C4-2B (cell line): ENCODE results near the gene ARMC9.

Experiments
- H3K27ac ChIP-seq: fragments of 450-650 bp; 2 replicates; pipeline ENCODE4 v1.5.1; 2017
- CTCF ChIP-seq: fragments of 450-650 bp; conservative IDR thresholded peaks from 2 replicates; pipeline ENCODE4 v1.5.1; 2017; ENCODE audit warnings: mild to moderate bottlenecking
- ZFX ChIP-seq: fragments of 450-650 bp; IDR thresholded peaks from 2 replicates; pipeline ENCODE4 v1.6.1; 2017

Gene ARMC9

GRCh38 chr2:231318954-231319353, 120.5 kb downstream of the ARMC9 start:
- no peak overlapping the region for H3K27ac ChIP-seq
- TF ChIP-seq ZFX (no peak), CTCF (no peak)

GRCh38 chr2:231319867-231320266, 121.4 kb downstream of the ARMC9 start:
- TF ChIP-seq ZFX (no peak), CTCF (no peak)
- H3K27ac ChIP-seq = no peak overlapping the region

- H3K27ac ChIP-seq = no peak overlapping the region
- no peak for TF ChIP-seq ZFX
- no peak for TF ChIP-seq CTCF
These were observed 122.6 kb downstream of the ARMC9 start for GRCh38 chr2:231321021-231321420.

- TF ChIP-seq ZFX (no peak), CTCF (no peak)
- H3K27ac ChIP-seq = no peak overlapping the region
These were observed 123.3 kb downstream of the ARMC9 start for GRCh38 chr2:231321556-231322334.

- TF ChIP-seq ZFX (no peak), CTCF (no peak)
- H3K27ac ChIP-seq = no peak overlapping the region
These were observed 124.9 kb downstream of the ARMC9 start for GRCh38 chr2:231323316-231323715.

- no peak overlapping the region for H3K27ac ChIP-seq
- TF ChIP-seq CTCF (no peak), ZFX (no peak)
These were observed 127.4 kb downstream of the ARMC9 start for GRCh38 chr2:231325826-231326225.

GRCh38 chr2:231326404-231326803, 128.0 kb downstream of the ARMC9 start:
- TF ChIP-seq CTCF (no peak), ZFX (no peak)
- no peak overlapping the region for H3K27ac ChIP-seq
